H9 (cell line): ENCODE results near the gene TTC39B. TPM values are rescaled to one million over a fixed set of nuclear protein-coding genes. Genes with fewer than 3 reads are reported as not detected.

Experiments used
- DNase-seq: peaks from one replicate; pipeline ENCODE4 v3.0.0-alpha.2; 2017
- H2AFZ ChIP-seq: one replicate; pipeline ENCODE4 v1.6.1; 2013; ENCODE audit warnings: mild to moderate bottlenecking, low read length, control low read depth, moderate library complexity
- H2AK5ac ChIP-seq: 2 replicates; pipeline ENCODE4 v1.6.1; 2013; ENCODE audit warnings: low read length, control low read depth, mixed read lengths; ENCODE audit not compliant: insufficient read length
- H2BK120ac ChIP-seq: one replicate; pipeline ENCODE4 v1.6.1; 2013; ENCODE audit warnings: low read depth, mild to moderate bottlenecking, low read length, control low read depth, inconsistent platforms; ENCODE audit not compliant: poor library complexity, severe bottlenecking
- H2BK12ac ChIP-seq: 2 replicates; pipeline ENCODE4 v1.6.1; 2013; ENCODE audit warnings: low read length, control low read depth, mixed read lengths, low read depth; ENCODE audit not compliant: insufficient read length
- H2BK15ac ChIP-seq: 2 replicates; pipeline ENCODE4 v1.6.1; 2013; ENCODE audit warnings: low read depth, low read length, control low read depth
- H2BK20ac ChIP-seq: one replicate; pipeline ENCODE4 v1.6.1; 2013; ENCODE audit warnings: low read depth, mild to moderate bottlenecking, low read length, control low read depth, inconsistent platforms; ENCODE audit not compliant: poor library complexity, severe bottlenecking
- H2BK5ac ChIP-seq: 2 replicates; pipeline ENCODE4 v1.6.1; 2013; ENCODE audit warnings: low read length, control low read depth, mixed read lengths; ENCODE audit not compliant: insufficient read length
- H3K14ac ChIP-seq: 2 replicates; pipeline ENCODE4 v1.6.1; 2013; ENCODE audit warnings: low read length, control low read depth; ENCODE audit not compliant: insufficient read depth
- H3K18ac ChIP-seq: 2 replicates; pipeline ENCODE4 v1.6.1; 2013; ENCODE audit warnings: low read depth, mild to moderate bottlenecking, mixed read lengths, low read length, control low read depth; ENCODE audit not compliant: insufficient read length
- H3K23ac ChIP-seq: 2 replicates; pipeline ENCODE4 v1.6.1; 2013; ENCODE audit warnings: low read length, control low read depth, mixed read lengths, low read depth; ENCODE audit not compliant: insufficient read length
- H3K23me2 ChIP-seq: 2 replicates; pipeline ENCODE4 v1.6.1; 2013; ENCODE audit warnings: low read depth, mild to moderate bottlenecking, mixed read lengths, low read length, control low read depth; ENCODE audit not compliant: insufficient read length, poor library complexity, severe bottlenecking
- H3K27ac ChIP-seq: 2 replicates; pipeline ENCODE4 v1.5.1; 2013; ENCODE audit warnings: low read length, control low read depth, mixed read lengths, low read depth; ENCODE audit not compliant: insufficient read length
- H3K27me3 ChIP-seq: 2 replicates; pipeline ENCODE4 v1.6.1; 2013; ENCODE audit warnings: low read length, control low read depth, inconsistent platforms; ENCODE audit not compliant: insufficient read depth
- H3K4ac ChIP-seq: 2 replicates; pipeline ENCODE4 v1.6.1; 2013; ENCODE audit warnings: low read depth, mild to moderate bottlenecking, control low read depth, inconsistent platforms, low read length, moderate library complexity
- H3K4me1 ChIP-seq: 2 replicates; pipeline ENCODE4 v1.6.1; 2013; ENCODE audit warnings: low read length, control low read depth, inconsistent platforms; ENCODE audit not compliant: insufficient read depth
- H3K4me2 ChIP-seq: 2 replicates; pipeline ENCODE4 v1.6.1; 2013; ENCODE audit warnings: low read length, control low read depth, mixed read lengths; ENCODE audit not compliant: insufficient read length, insufficient read depth
- H3K56ac ChIP-seq: 2 replicates; pipeline ENCODE4 v1.6.1; 2013; ENCODE audit warnings: low read depth, mild to moderate bottlenecking, mixed read lengths, low read length, control low read depth; ENCODE audit not compliant: insufficient read length
- H3K79me1 ChIP-seq: 2 replicates; pipeline ENCODE4 v1.6.1; 2013; ENCODE audit warnings: low read depth, mild to moderate bottlenecking, moderate library complexity, low read length, control low read depth, inconsistent platforms; ENCODE audit not compliant: insufficient read depth, poor library complexity, severe bottlenecking
- H3K79me2 ChIP-seq: 2 replicates; pipeline ENCODE4 v1.6.1; 2013; ENCODE audit warnings: low read length, control low read depth, inconsistent platforms; ENCODE audit not compliant: insufficient read depth
- H3K9ac ChIP-seq: 2 replicates; pipeline ENCODE4 v1.6.1; 2013; ENCODE audit warnings: low read length, control low read depth, mixed read lengths; ENCODE audit not compliant: insufficient read length; ENCODE audit errors: extremely low read depth
- H3K9me3 ChIP-seq: one replicate; pipeline ENCODE4 v1.6.1; 2013; ENCODE audit warnings: low read depth, low read length, inconsistent platforms; ENCODE audit not compliant: control insufficient read depth
- H3T11ph ChIP-seq: one replicate; pipeline ENCODE4 v1.6.1; 2013; ENCODE audit warnings: mild to moderate bottlenecking, low read length, control low read depth, inconsistent platforms
- H4K20me1 ChIP-seq: one replicate; pipeline ENCODE4 v1.6.1; 2013; ENCODE audit not compliant: control insufficient read depth, insufficient read length, insufficient read depth
- H4K5ac ChIP-seq: 2 replicates; pipeline ENCODE4 v1.6.1; 2013; ENCODE audit warnings: low read depth, mild to moderate bottlenecking, mixed read lengths, low read length, control low read depth; ENCODE audit not compliant: insufficient read length
- H4K8ac ChIP-seq: replicated peaks from 2 replicates; pipeline ENCODE4 v1.6.1; 2013; ENCODE audit warnings: low read length, control low read depth, mixed read lengths, low read depth; ENCODE audit not compliant: insufficient read length
- H4K91ac ChIP-seq: 2 replicates; pipeline ENCODE4 v1.6.1; 2013; ENCODE audit warnings: low read depth, mild to moderate bottlenecking, moderate library complexity, mixed read lengths, low read length, control low read depth; ENCODE audit not compliant: insufficient read length
- H3K27ac Mint-ChIP-seq, 3 experiments: 2 replicates in 2 of 3; 3 replicates in 1 of 3; pipeline ENCODE4 v1.8.0; 2020 to 2021; ENCODE audit warnings: mixed read lengths in 3 of 3, mild to moderate bottlenecking in 1 of 3, moderate library complexity in 1 of 3
- H3K27me3 Mint-ChIP-seq: 2 replicates; pipeline ENCODE4 v1.8.0; 2021; ENCODE audit warnings: low read depth, mild to moderate bottlenecking, moderate library complexity, mixed read lengths
- H3K36me3 Mint-ChIP-seq, 3 experiments: 2 replicates in 2 of 3; 3 replicates in 1 of 3; pipeline ENCODE4 v1.8.0; 2020 to 2021; ENCODE audit warnings: low read depth in 3 of 3, mixed read lengths in 3 of 3; ENCODE audit not compliant: insufficient read depth in 1 of 3
- H3K4me1 Mint-ChIP-seq, 2 experiments: 2 replicates each; pipeline ENCODE4 v1.8.0; 2020; ENCODE audit warnings: mixed read lengths in 2 of 2
- H3K4me3 Mint-ChIP-seq, 2 experiments: 2 replicates in 1 of 2; 3 replicates in 1 of 2; pipeline ENCODE4 v1.8.0; 2020 to 2021; ENCODE audit warnings: mild to moderate bottlenecking in 2 of 2, mixed read lengths in 2 of 2, moderate library complexity in 1 of 2
- H3K9me3 Mint-ChIP-seq, 2 experiments: 2 replicates in 1 of 2; 3 replicates in 1 of 2; pipeline ENCODE4 v1.8.0; 2020; ENCODE audit warnings: mild to moderate bottlenecking in 2 of 2, mixed read lengths in 2 of 2, moderate library complexity in 1 of 2
- WGBS: extraction: QIAGEN DNeasy Blood & Tissue Kit; methylation state at CpG from one replicate; pipeline ENCODE4 v1.1.7; 2013; ENCODE audit warnings: missing lambda C conversion rate, low lambda C conversion rate, mixed read lengths; ENCODE audit not compliant: insufficient read length; ENCODE audit errors: extremely low coverage; 5-methylcytosine and 5-hydroxymethylcytosine counted together
- total RNA-seq: library from RNA; stranded (reverse); gene quantifications from 2 replicates; pipeline ENCODE4 v1.2.1, GENCODE V29; 2021
- TF ChIP-seq, protein P1 (sequence below): fragments of 200-600 bp; sonication (generic); conservative IDR thresholded peaks from 3 replicates; pipeline ENCODE4 v1.8.0; 2021; ENCODE audit warnings: antibody characterized with exemption, mild to moderate bottlenecking

TTC39B gene
- total RNA-seq, 1 experiment from 2014 or later, result 8.2 TPM

DNA sequence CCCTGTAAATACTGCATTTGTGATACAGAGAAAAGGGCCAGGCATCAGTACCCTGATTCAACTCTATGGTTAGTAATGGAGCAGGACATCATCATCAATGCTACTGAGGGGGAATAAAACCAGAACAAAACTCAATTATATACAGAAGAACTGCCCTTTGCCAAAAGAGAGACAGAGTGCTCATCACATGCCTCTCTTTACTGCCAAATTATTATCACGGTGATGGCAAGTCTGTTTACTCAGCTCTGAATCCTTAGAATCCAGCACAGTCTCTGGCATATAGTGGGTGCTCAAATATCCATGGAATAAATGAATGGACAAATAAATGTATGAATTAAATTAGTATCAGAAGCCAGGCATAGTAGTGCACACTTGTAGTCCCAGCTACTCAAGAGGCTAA is 130.2 kb downstream of the TTC39B start:
- Mint-ChIP-seq H3K27me3 (no peaks in the 10 kb centered on the region), H3K4me1 (peaks cover 6 to 14% of the 10 kb centered on the region in 2 experiments; a peak in 2 of 4 replicates), H3K9me3 (no peaks in the 10 kb centered on the region; a peak in 1 of 5 replicates), H3K27ac (no peak overlapping the region), H3K36me3 (peaks cover 9 to 14% (median 13%) of the 10 kb centered on the region in 3 experiments; a peak in 4 of 7 replicates), H3K4me3 (no peak overlapping the region)
- H2BK15ac ChIP-seq, result no peak overlapping the region
- no peak for DNase-seq
- H4K5ac ChIP-seq, result no peak overlapping the region
- no peak overlapping the region for H2BK20ac ChIP-seq
- no peaks in the 10 kb centered on the region for H3K79me2 ChIP-seq
- no peaks in the 10 kb centered on the region for H3K23me2 ChIP-seq
- H4K8ac ChIP-seq, result no peak overlapping the region
- H2AFZ ChIP-seq, result no peak overlapping the region
- H4K20me1 ChIP-seq, result no peaks in the 10 kb centered on the region
- no peak overlapping the region for H3K18ac ChIP-seq
- no peak overlapping the region for H2AK5ac ChIP-seq
- H2BK12ac ChIP-seq, result no peak overlapping the region
- 0 out of 2 replicates have a peak, but pooled peaks cover 3% of the 10 kb centered on the region for H3K4me1 ChIP-seq
- H3K27ac ChIP-seq, result no peak overlapping the region
- H2BK120ac ChIP-seq, result no peak overlapping the region
- H4K91ac ChIP-seq, result no peak overlapping the region
- H3K79me1 ChIP-seq, result no peaks in the 10 kb centered on the region
- H3K4ac ChIP-seq, result no peak overlapping the region
- no peak overlapping the region for H2BK5ac ChIP-seq
- no peak overlapping the region for H3K14ac ChIP-seq
- H3K27me3 ChIP-seq, result no peaks in the 10 kb centered on the region
- H3K56ac ChIP-seq, result no peak overlapping the region
- H3K9me3 ChIP-seq, result no peaks in the 10 kb centered on the region
- no peak overlapping the region for H3K9ac ChIP-seq
- TF ChIP-seq, protein P1, sequence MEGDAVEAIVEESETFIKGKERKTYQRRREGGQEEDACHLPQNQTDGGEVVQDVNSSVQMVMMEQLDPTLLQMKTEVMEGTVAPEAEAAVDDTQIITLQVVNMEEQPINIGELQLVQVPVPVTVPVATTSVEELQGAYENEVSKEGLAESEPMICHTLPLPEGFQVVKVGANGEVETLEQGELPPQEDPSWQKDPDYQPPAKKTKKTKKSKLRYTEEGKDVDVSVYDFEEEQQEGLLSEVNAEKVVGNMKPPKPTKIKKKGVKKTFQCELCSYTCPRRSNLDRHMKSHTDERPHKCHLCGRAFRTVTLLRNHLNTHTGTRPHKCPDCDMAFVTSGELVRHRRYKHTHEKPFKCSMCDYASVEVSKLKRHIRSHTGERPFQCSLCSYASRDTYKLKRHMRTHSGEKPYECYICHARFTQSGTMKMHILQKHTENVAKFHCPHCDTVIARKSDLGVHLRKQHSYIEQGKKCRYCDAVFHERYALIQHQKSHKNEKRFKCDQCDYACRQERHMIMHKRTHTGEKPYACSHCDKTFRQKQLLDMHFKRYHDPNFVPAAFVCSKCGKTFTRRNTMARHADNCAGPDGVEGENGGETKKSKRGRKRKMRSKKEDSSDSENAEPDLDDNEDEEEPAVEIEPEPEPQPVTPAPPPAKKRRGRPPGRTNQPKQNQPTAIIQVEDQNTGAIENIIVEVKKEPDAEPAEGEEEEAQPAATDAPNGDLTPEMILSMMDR, result no peak
- no peak overlapping the region for H3K23ac ChIP-seq
- H3K4me2 ChIP-seq, result no peak overlapping the region
- no CpG with 5 or more reads among the region's 1 CpG for WGBS
- no peak overlapping the region for H3T11ph ChIP-seq
